IMR-90 (cell line): ENCODE results near the gene CAVIN1. TPM values are rescaled to one million over a fixed set of nuclear protein-coding genes. Genes with fewer than 3 reads are reported as not detected.

Experiments
- ATAC-seq: fragments of 200-7000 bp; cut with Tn5 transposase; 2 replicates; pipeline ENCODE4 v1.9.1; 2020; ENCODE audit warnings: low read depth, mild to moderate bottlenecking, moderate library complexity
- BruUV-seq: library from RNA; stranded (reverse); fragments of 400-500 nt; replicated peaks from 2 replicates; lab custom pipeline; 2021; lab: Mats Ljungman, UMichigan
- CTCF ChIA-PET: fragments of 300-600 bp; formaldehyde crosslinking; extraction: SDS; loops from one replicate; lab custom pipeline; 2021; ENCODE audit warnings: antibody characterized with exemption; lab: Yijun Ruan, JAX
- POLR2A ChIA-PET: fragments of 300-600 bp; sonication (Branson Sonifier 250); formaldehyde crosslinking; loops from one replicate; lab custom pipeline; 2022; ENCODE audit warnings: antibody characterized with exemption; ENCODE audit not compliant: unreplicated experiment; lab: Charles Lee
- DNase-seq: peaks from one replicate; pipeline ENCODE4 v3.0.0; 2013
- H2AFZ ChIP-seq: replicated peaks from 2 replicates; pipeline ENCODE3; 2013; ENCODE audit warnings: low read length, mild to moderate bottlenecking; ENCODE audit not compliant: poor library complexity
- H2AK5ac ChIP-seq: 2 replicates; pipeline ENCODE4 v1.6.1; 2013; ENCODE audit warnings: low read depth, low read length, inconsistent platforms
- H2AK9ac ChIP-seq: replicated peaks from 2 replicates; pipeline ENCODE3; 2013; ENCODE audit warnings: mild to moderate bottlenecking, low read depth, low read length, moderate library complexity; ENCODE audit not compliant: poor library complexity
- H2BK120ac ChIP-seq: 2 replicates; pipeline ENCODE4 v1.6.1; 2013; ENCODE audit warnings: low read depth, low read length, inconsistent platforms
- H2BK15ac ChIP-seq: 3 replicates; pipeline ENCODE4 v1.6.1; 2013; ENCODE audit warnings: low read depth, low read length, inconsistent platforms
- H2BK20ac ChIP-seq: 2 replicates; pipeline ENCODE4 v1.6.1; 2013; ENCODE audit warnings: low read depth, mild to moderate bottlenecking, inconsistent platforms, low read length, moderate library complexity
- H2BK5ac ChIP-seq: 2 replicates; pipeline ENCODE4 v1.6.1; 2013; ENCODE audit warnings: mild to moderate bottlenecking, low read depth, low read length, inconsistent platforms; ENCODE audit not compliant: poor library complexity, severe bottlenecking
- H3K14ac ChIP-seq: replicated peaks from 2 replicates; pipeline ENCODE4 v1.6.1; 2013; ENCODE audit warnings: low read depth, low read length, inconsistent platforms
- H3K18ac ChIP-seq: 2 replicates; pipeline ENCODE4 v1.6.1; 2013; ENCODE audit warnings: low read depth, low read length, control low read depth
- H3K23ac ChIP-seq: 2 replicates; pipeline ENCODE4 v1.6.1; 2013; ENCODE audit warnings: low read depth, low read length, inconsistent platforms
- H3K27ac ChIP-seq: 2 replicates; pipeline ENCODE4 v1.5.1; 2013; ENCODE audit warnings: mild to moderate bottlenecking, control low read depth, low read length; ENCODE audit not compliant: insufficient read depth
- H3K27me3 ChIP-seq: 2 replicates; pipeline ENCODE4 v1.6.1; 2013; ENCODE audit warnings: low read length; ENCODE audit not compliant: control insufficient read depth, insufficient read depth
- H3K36me3 ChIP-seq: 2 replicates; pipeline ENCODE4 v1.6.1; 2013; ENCODE audit warnings: low read length, mixed read lengths; ENCODE audit not compliant: control insufficient read depth, insufficient read depth
- H3K4ac ChIP-seq: 2 replicates; pipeline ENCODE4 v1.6.1; 2013; ENCODE audit warnings: low read depth, low read length, inconsistent platforms
- H3K4me1 ChIP-seq: 2 replicates; pipeline ENCODE4 v1.6.1; 2013; ENCODE audit warnings: low read length, mixed read lengths; ENCODE audit not compliant: control insufficient read depth, insufficient read depth
- H3K4me2 ChIP-seq: 2 replicates; pipeline ENCODE4 v1.6.1; 2013; ENCODE audit warnings: low read depth, mild to moderate bottlenecking, control low read depth, low read length, moderate library complexity
- H3K4me3 ChIP-seq: 2 replicates; pipeline ENCODE4 v1.5.1; 2013; ENCODE audit warnings: low read depth, mild to moderate bottlenecking, control low read depth, low read length, moderate library complexity; ENCODE audit not compliant: insufficient read depth
- H3K56ac ChIP-seq: 2 replicates; pipeline ENCODE4 v1.6.1; 2013; ENCODE audit warnings: low read length, inconsistent platforms; ENCODE audit not compliant: insufficient read depth; ENCODE audit errors: extremely low read depth
- H3K79me1 ChIP-seq, 2 experiments: 2 replicates each; pipeline ENCODE4 v1.6.1; 2013; ENCODE audit warnings: low read length in 2 of 2, inconsistent platforms in 1 of 2, low read depth in 1 of 2
- H3K9ac ChIP-seq: 2 replicates; pipeline ENCODE4 v1.6.1; 2013; ENCODE audit warnings: low read depth, low read length, control low read depth
- H3K9me1 ChIP-seq: 2 replicates; pipeline ENCODE4 v1.6.1; 2013; ENCODE audit warnings: low read length, inconsistent platforms; ENCODE audit not compliant: insufficient read depth
- H3K9me3 ChIP-seq: 2 replicates; pipeline ENCODE4 v1.6.1; 2013; ENCODE audit warnings: low read length; ENCODE audit not compliant: control insufficient read depth, insufficient read depth
- H4K20me1 ChIP-seq: 2 replicates; pipeline ENCODE4 v1.6.1; 2013; ENCODE audit warnings: low read length, inconsistent platforms; ENCODE audit not compliant: insufficient read depth
- H4K5ac ChIP-seq: 2 replicates; pipeline ENCODE4 v1.6.1; 2013; ENCODE audit warnings: mild to moderate bottlenecking, low read depth, low read length, control low read depth
- H4K8ac ChIP-seq, 2 experiments: 2 replicates each; pipeline ENCODE4 v1.6.1; 2013; ENCODE audit warnings: low read depth in 2 of 2, low read length in 2 of 2, control low read depth in 1 of 2, inconsistent platforms in 1 of 2
- H4K91ac ChIP-seq: 2 replicates; pipeline ENCODE4 v1.6.1; 2013; ENCODE audit warnings: low read depth, low read length, inconsistent platforms; ENCODE audit not compliant: insufficient read depth
- CEBPB ChIP-seq: IDR thresholded peaks from 2 replicates; pipeline ENCODE4 v1.6.1; 2012; ENCODE audit warnings: low read depth, low read length, improper control_type of control experiment
- CHD1 ChIP-seq: IDR thresholded peaks from 2 replicates; pipeline ENCODE4 v1.6.1; 2012; ENCODE audit warnings: low read depth, low read length, improper control_type of control experiment
- CTCF ChIP-seq: conservative IDR thresholded peaks from 2 replicates; pipeline ENCODE4 v1.5.1; 2012; ENCODE audit warnings: mild to moderate bottlenecking, low read depth, low read length, improper control_type of control experiment
- FOS ChIP-seq: fragments of 150-350 bp; IDR thresholded peaks from 2 replicates; pipeline ENCODE4 v1.6.1; 2016; ENCODE audit warnings: low read depth, low read length
- MAFK ChIP-seq: IDR thresholded peaks from 2 replicates; pipeline ENCODE4 v1.6.1; 2012; ENCODE audit warnings: low read depth, low read length, improper control_type of control experiment
- MAZ ChIP-seq: IDR thresholded peaks from 2 replicates; pipeline ENCODE4 v1.6.1; 2012; ENCODE audit warnings: low read depth, mild to moderate bottlenecking, low read length, improper control_type of control experiment, moderate library complexity, borderline replicate concordance
- MXI1 ChIP-seq: IDR thresholded peaks from 2 replicates; pipeline ENCODE4 v1.6.1; 2012; ENCODE audit warnings: low read depth, mild to moderate bottlenecking, low read length, moderate library complexity, borderline replicate concordance
- NFE2L2 ChIP-seq: fragments of 150-350 bp; IDR thresholded peaks from 2 replicates; pipeline ENCODE4 v1.6.1; 2016; ENCODE audit warnings: low read depth, mild to moderate bottlenecking, low read length
- RCOR1 ChIP-seq: IDR thresholded peaks from 2 replicates; pipeline ENCODE4 v1.6.1; 2012; ENCODE audit warnings: mild to moderate bottlenecking, low read length, improper control_type of control experiment; ENCODE audit not compliant: insufficient replicate concordance
- RFX5 ChIP-seq: IDR thresholded peaks from 2 replicates; pipeline ENCODE4 v1.8.0; 2012; ENCODE audit warnings: low read depth, mild to moderate bottlenecking, low read length, moderate library complexity
- SMC3 ChIP-seq: fragments of 150-350 bp; IDR thresholded peaks from 2 replicates; pipeline ENCODE4 v1.6.1; 2016; ENCODE audit warnings: low read depth, mild to moderate bottlenecking, antibody characterized with exemption, low read length, moderate library complexity
- USF2 ChIP-seq: fragments of 150-350 bp; IDR thresholded peaks from 2 replicates; pipeline ENCODE4 v1.6.1; 2017; ENCODE audit warnings: mild to moderate bottlenecking, antibody characterized with exemption, low read length, low read depth
- WGBS, 2 experiments: methylation state at CpG; one replicate each; pipeline versions ENCODE4 v1.1.5 to v1.1.7; 2013; ENCODE audit warnings: missing lambda C conversion rate in 2 of 2; ENCODE audit not compliant: insufficient read length in 1 of 2; ENCODE audit errors: extremely low coverage in 2 of 2; 5-methylcytosine and 5-hydroxymethylcytosine counted together
- dilution Hi-C: fragments of 300-500 bp; cut with HindIII; formaldehyde crosslinking; loops from one replicate; pipeline ENCODE4 v1.14.3; 2018; ENCODE audit warnings: low sequenced_read_pairs; ENCODE audit not compliant: unreplicated experiment
- in situ Hi-C: fragments of 300-500 bp; cut with MboI; formaldehyde crosslinking; loops from 3 replicates; pipeline ENCODE4 v1.14.3; 2019; ENCODE audit warnings: low sequenced_read_pairs, inconsistent platforms, mixed read lengths
- intact Hi-C: fragments of 100-400 bp; cut with micrococcal nuclease; formaldehyde crosslinking; loops from 2 replicates; pipeline ENCODE4 v1.10.0; 2022
- polyA plus RNA-seq, 3 experiments: library from polyadenylated mRNA; depleted of rRNA; stranded (reverse); fragments of >200 nt; gene quantifications; 2 replicates each; pipeline ENCODE4 v1.2.3, GENCODE V29; 2012; ENCODE audit warnings: low replicate concordance in 1 of 3
- total RNA-seq: library from RNA; depleted of rRNA; stranded (reverse); fragments of >200 nt; gene quantifications from 2 replicates; pipeline ENCODE4 v1.2.3, GENCODE V29; 2012

The CAVIN1 gene
- total and polyA plus RNA-seq, 2 of the 4 experiments (the other 2 are of a cell fraction) = 491 to 556 TPM

GRCh38 chr17:42424991-42425610 is 2.0 kb upstream of the CAVIN1 start:
- Histone ChIP-seq H4K91ac (peak overlapping the region; percentile 41), H3K79me1 (peaks cover 0 to 32% of the 10 kb centered on the region in 2 experiments; a peak in 2 of 4 replicates), H4K8ac (peak overlapping the region in 1 of 2 experiments; percentile 2; a peak in 1 of 4 replicates), H4K20me1 (peaks cover 30% of the 10 kb centered on the region), H3K36me3 (peaks cover 4% of the 10 kb centered on the region), H3K4ac (peak overlapping the region; percentile 22), H2BK5ac (no peak overlapping the region), H2BK15ac (0 out of 3 replicates have a peak overlapping the region, but pooled peaks have one; percentile 15), H3K4me1 (peaks cover 20% of the 10 kb centered on the region), H3K14ac (no peak overlapping the region; the same call in 1 of the 2 replicates), H2BK120ac (peak overlapping the region; percentile 7), H3K18ac (no peak overlapping the region), H3K27ac (no peak overlapping the region), H3K4me3 (no peak overlapping the region), H2AFZ (no peak overlapping the region), H3K9me3 (no peaks in the 10 kb centered on the region), H3K23ac (0 out of 2 replicates have a peak overlapping the region, but pooled peaks have one; percentile 23), H3K56ac (no peak overlapping the region), H3K4me2 (no peak overlapping the region), H2AK9ac (peak overlapping the region; percentile 53), H3K27me3 (no peaks in the 10 kb centered on the region), H4K5ac (0 out of 2 replicates have a peak overlapping the region, but pooled peaks have one; percentile 31), H3K9ac (no peak overlapping the region), H2AK5ac (peak overlapping the region; percentile 59), H3K9me1 (no peaks in the 10 kb centered on the region), H2BK20ac (peak overlapping the region; percentile 4)
- in situ Hi-C loops (loop anchor here (5.0 kb wide), 1 partner anchor 102 kb away; no protein-coding TSS in a partner anchor), dilution Hi-C loops (no loop called here), intact Hi-C loops (loop anchor here (5.0 kb wide), 1 partner anchor 103 kb away; no protein-coding TSS in a partner anchor)
- ATAC-seq = no peak
- no TSS peak for BruUV-seq
- DNase-seq = peak; percentile 36
- 80% methylated on average over 1 of the region's 4 CpGs; no CpG with 5 or more reads in 1 of the 2 experiments for WGBS, 2 experiments
- CTCF ChIA-PET = interaction anchor here (0.6 kb wide), 1 partner anchor 531 kb away, joined by 3 read pairs; no protein-coding TSS in a partner anchor
- POLR2A ChIA-PET = no interaction called here
- TF ChIP-seq USF2 (no peak), SMC3 (no peak), CEBPB (no peak), NFE2L2 (no peak), MXI1 (no peak), MAFK (no peak), FOS (no peak), CTCF (no peak), MAZ (no peak), CHD1 (no peak), RCOR1 (no peak), RFX5 (no peak)
